Stomach (tissue), 4 donors: ENCODE results near the gene INPP4B.
"Not testable (repeated sequence)": the region's sequence is repeated elsewhere in the genome, so short reads cannot be mapped to it uniquely, and the experiment has no call there.

ENCODE experiments used
- EP300 ChIP-seq: sonication (generic); formaldehyde crosslinking; IDR thresholded peaks from one replicate; pipeline ENCODE4 v1.6.1; 2017; ENCODE audit warnings: antibody characterized with exemption
- POLR2A ChIP-seq, 4 donors: fragments of 450-650 bp; IDR thresholded peaks; one replicate each; pipeline ENCODE4 v1.6.1; 2016; ENCODE audit warnings: antibody characterized with exemption in 4 of 4, control low read depth in 2 of 4, mild to moderate bottlenecking in 1 of 4, moderate library complexity in 1 of 4
- POLR2AphosphoS5 ChIP-seq, 3 donors: sonication (generic); formaldehyde crosslinking; IDR thresholded peaks; one replicate each; pipeline ENCODE4 v1.6.1; 2016; ENCODE audit warnings: antibody characterized with exemption in 3 of 3
- TF ChIP-seq, protein P1 (sequence below), 7 experiments: fragments of 450-650 bp in 4 of 7; fragments of 200-600 bp in 3 of 7; sonication (generic) in 3 of 7; IDR thresholded peaks; one replicate each; pipeline ENCODE4 v1.5.1; 2016 to 2019; ENCODE audit warnings: antibody characterized with exemption in 7 of 7, control low read depth in 2 of 7, mild to moderate bottlenecking in 1 of 7

- TF ChIP-seq, protein P1, sequence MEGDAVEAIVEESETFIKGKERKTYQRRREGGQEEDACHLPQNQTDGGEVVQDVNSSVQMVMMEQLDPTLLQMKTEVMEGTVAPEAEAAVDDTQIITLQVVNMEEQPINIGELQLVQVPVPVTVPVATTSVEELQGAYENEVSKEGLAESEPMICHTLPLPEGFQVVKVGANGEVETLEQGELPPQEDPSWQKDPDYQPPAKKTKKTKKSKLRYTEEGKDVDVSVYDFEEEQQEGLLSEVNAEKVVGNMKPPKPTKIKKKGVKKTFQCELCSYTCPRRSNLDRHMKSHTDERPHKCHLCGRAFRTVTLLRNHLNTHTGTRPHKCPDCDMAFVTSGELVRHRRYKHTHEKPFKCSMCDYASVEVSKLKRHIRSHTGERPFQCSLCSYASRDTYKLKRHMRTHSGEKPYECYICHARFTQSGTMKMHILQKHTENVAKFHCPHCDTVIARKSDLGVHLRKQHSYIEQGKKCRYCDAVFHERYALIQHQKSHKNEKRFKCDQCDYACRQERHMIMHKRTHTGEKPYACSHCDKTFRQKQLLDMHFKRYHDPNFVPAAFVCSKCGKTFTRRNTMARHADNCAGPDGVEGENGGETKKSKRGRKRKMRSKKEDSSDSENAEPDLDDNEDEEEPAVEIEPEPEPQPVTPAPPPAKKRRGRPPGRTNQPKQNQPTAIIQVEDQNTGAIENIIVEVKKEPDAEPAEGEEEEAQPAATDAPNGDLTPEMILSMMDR (IDR thresholded peaks at IDR 0.05): not testable (repeated sequence)
- TF ChIP-seq POLR2AphosphoS5 (IDR thresholded peaks at IDR 0.05); EP300; POLR2A (IDR thresholded peaks at IDR 0.05): not testable (repeated sequence)
Observed at GRCh38 chr4:142066562-142066961, 779.5 kb downstream of the INPP4B start.
